Ishikawa (cell line): Measurements from ENCODE around the gene GNAI1.

Experiments
- EP300 ChIP-seq: IDR thresholded peaks from 2 replicates; pipeline ENCODE4 v1.6.1; 2012; ENCODE audit warnings: borderline replicate concordance
- YY1 ChIP-seq: IDR thresholded peaks from 2 replicates; pipeline ENCODE4 v1.6.1; 2012; ENCODE audit warnings: low read depth

GRCh38 chr7:80253237-80253636 lies 118.6 kb downstream of the GNAI1 start:
- no peak for TF ChIP-seq YY1
- no peak for TF ChIP-seq EP300
